Activated naive CD8-positive, alpha-beta T cell treated with anti-CD3 and anti-CD28 coated beads for 36 hours (primary cell): ENCODE results near the gene IL12B. TPM values are rescaled to one million over a fixed set of nuclear protein-coding genes. Genes with fewer than 3 reads are reported as not detected.
"Not testable (repeated sequence)": the region's sequence is repeated elsewhere in the genome, so short reads cannot be mapped to it uniquely, and the experiment has no call there.

Experiments used
- DNase-seq: peaks from one replicate; pipeline ENCODE4 v3.0.0; 2021
- H3K27ac Mint-ChIP-seq: one replicate; pipeline ENCODE4 v1.8.0; 2022; ENCODE audit warnings: mild to moderate bottlenecking, moderate library complexity, mixed read lengths
- H3K27me3 Mint-ChIP-seq: one replicate; pipeline ENCODE4 v1.8.0; 2022; ENCODE audit warnings: mild to moderate bottlenecking, mixed read lengths
- H3K36me3 Mint-ChIP-seq: one replicate; pipeline ENCODE4 v1.8.0; 2021; ENCODE audit warnings: mild to moderate bottlenecking, mixed read lengths
- H3K4me1 Mint-ChIP-seq: one replicate; pipeline ENCODE4 v1.8.0; 2021; ENCODE audit warnings: mixed read lengths
- H3K4me3 Mint-ChIP-seq: one replicate; pipeline ENCODE4 v1.8.0; 2022; ENCODE audit warnings: mild to moderate bottlenecking, moderate library complexity, mixed read lengths
- H3K9me3 Mint-ChIP-seq: one replicate; pipeline ENCODE4 v1.8.0; 2022; ENCODE audit warnings: mixed read lengths
- total RNA-seq, 2 experiments: library from RNA; stranded (reverse); gene quantifications; one replicate each; pipeline ENCODE4 v1.2.3, GENCODE V29; 2021

The IL12B gene
- total RNA-seq, 2 experiments from 2014 or later = not detected

- Mint-ChIP-seq H3K9me3 (no peaks in the 10 kb centered on the region), H3K36me3 (peaks cover 5% of the 10 kb centered on the region), H3K27me3 (no peaks in the 10 kb centered on the region), H3K27ac (no peak overlapping the region), H3K4me3 (no peak overlapping the region), H3K4me1 (no peaks in the 10 kb centered on the region)
- DNase-seq = no peak
Measured at GRCh38 chr5:159286420-159287035, 43.8 kb downstream of the IL12B start.

- Mint-ChIP-seq H3K4me1 (peaks cover 13% of the 10 kb centered on the region), H3K4me3 (no peak overlapping the region), H3K27ac (no peak overlapping the region), H3K27me3 (no peaks in the 10 kb centered on the region), H3K9me3 (no peaks in the 10 kb centered on the region), H3K36me3 (peaks cover 16% of the 10 kb centered on the region)
- no peak for DNase-seq
Measured at GRCh38 chr5:159274676-159275075, 55.6 kb downstream of the IL12B start.

- peaks cover 19% of the 10 kb centered on the region for H3K4me1 Mint-ChIP-seq
Measured at GRCh38 chr5:159273923-159274322, 56.4 kb downstream of the IL12B start.

GRCh38 chr5:159269723-159270122 lies 60.6 kb downstream of the IL12B start:
- Mint-ChIP-seq H3K27me3 (no peaks in the 10 kb centered on the region), H3K4me1 (peaks cover 34% of the 10 kb centered on the region), H3K4me3 (no peak overlapping the region), H3K27ac (no peak overlapping the region), H3K9me3 (peaks cover 6% of the 10 kb centered on the region), H3K36me3 (peaks cover 37% of the 10 kb centered on the region)
- DNase-seq = no peak

More at GRCh38 chr5:159273923-159274322, 56.4 kb downstream of the IL12B start:
- Mint-ChIP-seq H3K9me3 (no peaks in the 10 kb centered on the region), H3K27ac (no peak overlapping the region), H3K4me3 (no peak overlapping the region), H3K27me3 (no peaks in the 10 kb centered on the region), H3K36me3 (peaks cover 13% of the 10 kb centered on the region)
- DNase-seq = no peak

GRCh38 chr5:159266764-159267163 lies 63.5 kb downstream of the IL12B start:
- not testable (repeated sequence) for DNase-seq, H3K4me3 Mint-ChIP-seq, H3K27me3 Mint-ChIP-seq, H3K27ac Mint-ChIP-seq, H3K9me3 Mint-ChIP-seq
- Mint-ChIP-seq H3K36me3 (peaks cover 35% of the 10 kb centered on the region), H3K4me1 (peaks cover 48% of the 10 kb centered on the region)

Other genes with a start within 250 kb of the IL12B start
- gene EBF1, start 230.6 kb downstream of the IL12B start, total RNA-seq = under 1 TPM; 0.21 to 0.22 TPM
- 10 to 100 TPM; 80.3 to 88.5 TPM for gene RNF145, start 120.9 kb downstream of the IL12B start, total RNA-seq
- gene UBLCP1, start 67.2 kb downstream of the IL12B start, total RNA-seq = 10 to 100 TPM; 40.4 to 42.3 TPM